Omental fat pad (tissue), 4 donors: ENCODE data around the gene STMN1. TPM values are rescaled to one million over a fixed set of nuclear protein-coding genes. Genes with fewer than 3 reads are reported as not detected.

ENCODE experiments used
- ATAC-seq: fragments of 150-250 bp; one replicate; pipeline ENCODE4 v1.9.1; 2016; ENCODE audit warnings: mild to moderate bottlenecking, moderate library complexity; ENCODE audit not compliant: low FRiP score
- DNase-seq: peaks from one replicate; pipeline ENCODE4 v3.0.0-alpha.2; 2019; ENCODE audit warnings: low spot score
- CTCF ChIP-seq, 3 donors: fragments of 450-650 bp; IDR thresholded peaks; one replicate each; pipeline ENCODE4 v1.5.1; 2016 to 2017; ENCODE audit warnings: antibody characterized with exemption in 3 of 3, mild to moderate bottlenecking in 3 of 3, moderate library complexity in 2 of 3
- total RNA-seq, 4 donors: library from RNA; depleted of rRNA; stranded (reverse); fragments of >200 nt; gene quantifications; one replicate each; pipeline ENCODE4 v1.1.0, GENCODE V29; 2016

The STMN1 gene
- total RNA-seq, 4 donors from 2014 or later = 19.5 to 41.0 (median 29.7) TPM

- ATAC-seq (no peak), DNase-seq (no peak)
- TF ChIP-seq CTCF (IDR thresholded peaks at IDR 0.05) = no peak
Observed at GRCh38 chr1:25871086-25871703, 35.0 kb downstream of the STMN1 start.

GRCh38 chr1:25870614-25871013 is 35.6 kb downstream of the STMN1 start:
- ATAC-seq (no peak), DNase-seq (no peak)
- TF ChIP-seq CTCF (IDR thresholded peaks at IDR 0.05) = no peak

- no peak for TF ChIP-seq CTCF (IDR thresholded peaks at IDR 0.05)
- DNase-seq = no peak
- ATAC-seq = no peak
Observed at GRCh38 chr1:25869909-25870606, 36.2 kb downstream of the STMN1 start.

- no peak for DNase-seq
- no peak for ATAC-seq
- no peak for TF ChIP-seq CTCF (IDR thresholded peaks at IDR 0.05)
Observed at GRCh38 chr1:25867210-25867991, 38.8 kb downstream of the STMN1 start.

GRCh38 chr1:25866288-25866687 is 39.9 kb downstream of the STMN1 start:
- no peak for DNase-seq
- no peak for ATAC-seq
- TF ChIP-seq CTCF (IDR thresholded peaks at IDR 0.05) = no peak

GRCh38 chr1:25864434-25864833 is 41.8 kb downstream of the STMN1 start:
- no peak for TF ChIP-seq CTCF (IDR thresholded peaks at IDR 0.05)
- DNase-seq (no peak), ATAC-seq (no peak)
